OCI-LY1 (cell line): ENCODE data around the gene TAL2.

Experiments used
- H2AFZ ChIP-seq: fragments of 200-600 bp; sonication (generic), shearing (Covaris generic); 2 replicates; pipeline ENCODE4 v1.6.0; 2014; ENCODE audit warnings: antibody characterized with exemption, mild to moderate bottlenecking, low read length
- H3F3A ChIP-seq: fragments of 200-600 bp; sonication (generic), shearing (Covaris generic); 2 replicates; pipeline ENCODE4 v1.6.0; 2014; ENCODE audit warnings: mild to moderate bottlenecking, antibody characterized with exemption, low read length, moderate library complexity; ENCODE audit not compliant: insufficient read depth
- H3K27ac ChIP-seq: fragments of 200-600 bp; sonication (generic); 2 replicates; pipeline ENCODE4 v1.5.1; 2014; ENCODE audit warnings: low read length, mixed run types, mild to moderate bottlenecking, low read depth; ENCODE audit not compliant: poor library complexity, severe bottlenecking
- H3K27me3 ChIP-seq: fragments of 200-600 bp; sonication (generic); 2 replicates; pipeline ENCODE4 v1.6.0; 2014; ENCODE audit warnings: antibody characterized with exemption, mild to moderate bottlenecking, low read length, moderate library complexity; ENCODE audit not compliant: insufficient read depth
- H3K36me3 ChIP-seq: fragments of 200-600 bp; sonication (generic); 2 replicates; pipeline ENCODE4 v1.6.1; 2014; ENCODE audit warnings: mild to moderate bottlenecking, antibody characterized with exemption, low read length, moderate library complexity, mixed read lengths; ENCODE audit not compliant: insufficient read depth
- H3K4me1 ChIP-seq: fragments of 200-600 bp; sonication (generic); 2 replicates; pipeline ENCODE4 v1.5.1; 2014; ENCODE audit warnings: mild to moderate bottlenecking, low read length, moderate library complexity; ENCODE audit not compliant: insufficient read depth, severe bottlenecking
- H3K4me2 ChIP-seq: fragments of 200-600 bp; sonication (generic), shearing (Covaris generic); 2 replicates; pipeline ENCODE4 v1.6.1; 2014; ENCODE audit warnings: low read length
- H3K4me3 ChIP-seq: fragments of 200-600 bp; sonication (generic); 2 replicates; pipeline ENCODE4 v1.5.1; 2014; ENCODE audit warnings: low read length, low read depth, mild to moderate bottlenecking, mixed read lengths; ENCODE audit not compliant: poor library complexity, severe bottlenecking
- H3K79me2 ChIP-seq: fragments of 200-600 bp; shearing (Covaris generic); 2 replicates; pipeline ENCODE4 v1.6.1; 2016; ENCODE audit warnings: mixed run types, low read length, mixed read lengths; ENCODE audit not compliant: insufficient read depth
- H3K9ac ChIP-seq: fragments of 200-600 bp; sonication (generic), shearing (Covaris generic); 2 replicates; pipeline ENCODE4 v1.6.1; 2014; ENCODE audit warnings: mild to moderate bottlenecking, low read length, mixed read lengths
- H3K9me2 ChIP-seq: fragments of 200-600 bp; sonication (generic), shearing (Covaris generic); 2 replicates; pipeline ENCODE4 v1.6.1; 2014; ENCODE audit warnings: low read depth, mild to moderate bottlenecking, low read length, mixed read lengths
- H3K9me3 ChIP-seq: fragments of 200-600 bp; shearing (Covaris generic); 2 replicates; pipeline ENCODE4 v1.6.1; 2014; ENCODE audit warnings: low read length, mixed read lengths
- H4K20me1 ChIP-seq: fragments of 200-600 bp; sonication (generic), shearing (Covaris generic); 2 replicates; pipeline ENCODE4 v1.6.0; 2016; ENCODE audit warnings: mild to moderate bottlenecking, low read length; ENCODE audit not compliant: insufficient read depth
- CTCF ChIP-seq: fragments of 200-600 bp; sonication (generic), shearing (Covaris generic); IDR thresholded peaks from 2 replicates; pipeline ENCODE4 v1.5.1; 2017; ENCODE audit warnings: mild to moderate bottlenecking, antibody characterized with exemption, low read length, moderate library complexity, mixed read lengths
- EZH2 ChIP-seq: fragments of 200-600 bp; sonication (generic), shearing (Covaris generic); IDR thresholded peaks from 2 replicates; pipeline ENCODE4 v1.8.0; 2017; ENCODE audit warnings: borderline replicate concordance, mixed run types, mild to moderate bottlenecking, antibody characterized with exemption, low read length, moderate library complexity, mixed read lengths

TAL2 gene

GRCh38 chr9:105632807-105633206 is 29.4 kb upstream of the TAL2 start:
- no peak for TF ChIP-seq CTCF
- no peak for TF ChIP-seq EZH2
- no peak overlapping the region for H3K4me2 ChIP-seq

GRCh38 chr9:105633411-105633810 is 28.8 kb upstream of the TAL2 start:
- Histone ChIP-seq H3K4me1 (no peaks in the 10 kb centered on the region), H3K79me2 (no peaks in the 10 kb centered on the region), H3K4me2 (no peak overlapping the region), H3K27ac (no peak overlapping the region), H4K20me1 (no peaks in the 10 kb centered on the region), H3K9me2 (no peaks in the 10 kb centered on the region), H3K9me3 (no peaks in the 10 kb centered on the region), H3K36me3 (peaks cover 3% of the 10 kb centered on the region; the same call in 1 of the 2 replicates), H3F3A (no peaks in the 10 kb centered on the region), H3K9ac (no peak overlapping the region), H3K4me3 (no peak overlapping the region), H2AFZ (no peak overlapping the region), H3K27me3 (no peaks in the 10 kb centered on the region)
- TF ChIP-seq CTCF: no peak
- no peak for TF ChIP-seq EZH2

More at GRCh38 chr9:105632807-105633206, 29.4 kb upstream of the TAL2 start:
- H2AFZ ChIP-seq: no peak overlapping the region
- H3F3A ChIP-seq: no peaks in the 10 kb centered on the region
- H4K20me1 ChIP-seq: no peaks in the 10 kb centered on the region
- H3K36me3 ChIP-seq: peaks cover 3% of the 10 kb centered on the region; the same call in 1 of the 2 replicates
- no peak overlapping the region for H3K4me3 ChIP-seq
- H3K9ac ChIP-seq: no peak overlapping the region
- no peaks in the 10 kb centered on the region for H3K9me3 ChIP-seq
- H3K79me2 ChIP-seq: no peaks in the 10 kb centered on the region
- no peaks in the 10 kb centered on the region for H3K4me1 ChIP-seq
- no peak overlapping the region for H3K27ac ChIP-seq
- H3K27me3 ChIP-seq: no peaks in the 10 kb centered on the region
- H3K9me2 ChIP-seq: no peaks in the 10 kb centered on the region

DNA sequence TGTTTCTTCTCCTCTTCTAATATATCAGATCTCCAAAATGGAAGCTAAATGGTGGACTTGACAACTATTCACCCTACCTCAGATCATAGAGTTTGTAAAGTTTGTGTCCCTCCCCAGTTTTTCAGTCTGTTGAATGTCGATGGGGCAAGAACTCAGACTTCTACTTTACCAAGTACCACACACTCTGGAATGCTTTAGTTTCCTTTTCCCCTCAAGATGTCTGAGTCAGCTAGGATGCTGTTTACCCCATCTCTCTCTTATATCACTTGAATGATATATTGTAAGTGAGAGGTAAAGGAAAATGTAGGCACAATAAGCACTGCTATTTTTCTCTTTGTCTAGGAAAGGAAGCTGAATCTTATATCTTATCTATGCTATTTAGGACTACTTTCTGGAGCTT is 25.9 kb upstream of the TAL2 start:
- no peaks in the 10 kb centered on the region for H3F3A ChIP-seq
- H4K20me1 ChIP-seq: no peaks in the 10 kb centered on the region
- no peak overlapping the region for H3K27ac ChIP-seq
- H3K79me2 ChIP-seq: no peaks in the 10 kb centered on the region
- no peak overlapping the region for H3K4me2 ChIP-seq
- H2AFZ ChIP-seq: no peak overlapping the region
- H3K4me1 ChIP-seq: no peaks in the 10 kb centered on the region
- H3K36me3 ChIP-seq: peaks cover 3% of the 10 kb centered on the region; the same call in 1 of the 2 replicates
- no peak for TF ChIP-seq EZH2
- TF ChIP-seq CTCF: no peak
- H3K9me2 ChIP-seq: no peaks in the 10 kb centered on the region
- H3K9ac ChIP-seq: no peak overlapping the region
- no peaks in the 10 kb centered on the region for H3K9me3 ChIP-seq
- no peaks in the 10 kb centered on the region for H3K27me3 ChIP-seq
- H3K4me3 ChIP-seq: no peak overlapping the region
